ENCODE results near the gene PDIA4.

DNA sequence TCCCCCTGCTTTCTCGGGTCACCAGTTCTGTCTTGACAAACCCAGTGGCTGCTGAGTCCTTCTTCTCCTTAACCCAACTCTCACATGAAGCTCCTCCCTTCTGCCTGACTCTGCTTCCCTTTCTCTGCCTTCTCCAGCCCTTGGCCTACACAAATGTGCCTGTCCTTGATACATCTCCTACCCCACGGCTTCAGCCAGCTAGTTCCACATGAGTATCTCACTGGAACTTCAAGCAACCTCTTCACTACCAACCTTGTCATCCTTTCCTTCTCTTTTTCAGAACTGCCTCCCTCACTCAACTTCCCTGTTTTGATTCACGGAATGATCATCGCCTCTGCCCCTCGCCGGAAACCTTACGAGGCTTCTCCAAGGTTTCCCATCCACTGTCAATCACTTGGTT lies 55.9 kb downstream of the PDIA4 start:
- no peak for TF ChIP-seq YY1 (IDR thresholded peaks at IDR 0.05; ENCODE audit: insufficient read depth, insufficient read length)
- TF ChIP-seq SUZ12 (IDR thresholded peaks at IDR 0.05; ENCODE audit: extremely low read depth, insufficient read depth, insufficient read length) = no peak
- TF ChIP-seq ZNF274 (IDR thresholded peaks at IDR 0.05; ENCODE audit: low read depth, low read length) = no peak

All from NT2/D1 (cell line).